GM18951 (cell line): ENCODE measurements around the gene CARMIL3.
"Not testable (repeated sequence)": the region's sequence is repeated elsewhere in the genome, so short reads cannot be mapped to it uniquely, and the experiment has no call there.

Experiments
- POLR2A ChIP-seq: IDR thresholded peaks from 4 replicates; pipeline ENCODE4 v1.6.1; 2011; ENCODE audit warnings: mild to moderate bottlenecking; ENCODE audit not compliant: insufficient read length, insufficient read depth; ENCODE audit errors: extremely low read depth
- in situ Hi-C: fragments of 300-500 bp; cut with MboI; formaldehyde crosslinking; loops from one replicate; pipeline ENCODE4 v1.12.0; 2022; ENCODE audit warnings: low sequenced_read_pairs, mixed read lengths, inconsistent platforms; ENCODE audit not compliant: unreplicated experiment

The CARMIL3 gene

DNA sequence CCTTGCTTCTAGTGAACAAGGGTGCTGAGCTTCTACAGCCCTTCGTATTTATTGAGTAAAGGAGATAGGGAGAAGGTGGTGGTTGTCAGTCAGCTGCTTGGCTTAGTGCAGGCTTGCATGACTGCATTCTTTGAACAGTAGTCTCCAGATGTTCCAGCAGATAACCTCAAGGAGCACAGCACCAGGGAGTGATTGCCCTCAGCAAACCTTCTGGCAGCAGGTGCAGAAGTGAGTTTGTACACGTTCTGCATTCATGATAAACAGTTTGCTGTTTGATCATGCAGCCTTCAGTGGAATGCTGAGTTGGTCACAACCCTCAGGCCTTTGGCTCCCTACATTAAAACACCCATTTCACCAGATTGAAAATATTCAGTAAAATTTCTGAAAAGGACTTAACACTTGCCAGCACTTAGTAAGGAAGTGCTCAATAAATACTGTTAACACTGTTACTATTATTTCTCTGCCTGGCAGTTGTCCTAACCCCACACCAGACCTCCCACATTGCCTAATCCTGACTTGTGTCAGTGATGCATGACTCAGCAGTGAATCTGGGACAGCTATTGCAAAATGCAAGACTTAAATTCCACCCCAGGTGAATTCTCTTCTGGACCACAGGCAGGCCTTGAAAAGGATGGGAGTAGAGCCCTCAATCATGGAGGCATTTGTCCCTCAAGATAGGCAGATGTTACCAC lies 18.9 kb upstream of the CARMIL3 start:
- in situ Hi-C loops = no loop called here
- no peak for TF ChIP-seq POLR2A

DNA sequence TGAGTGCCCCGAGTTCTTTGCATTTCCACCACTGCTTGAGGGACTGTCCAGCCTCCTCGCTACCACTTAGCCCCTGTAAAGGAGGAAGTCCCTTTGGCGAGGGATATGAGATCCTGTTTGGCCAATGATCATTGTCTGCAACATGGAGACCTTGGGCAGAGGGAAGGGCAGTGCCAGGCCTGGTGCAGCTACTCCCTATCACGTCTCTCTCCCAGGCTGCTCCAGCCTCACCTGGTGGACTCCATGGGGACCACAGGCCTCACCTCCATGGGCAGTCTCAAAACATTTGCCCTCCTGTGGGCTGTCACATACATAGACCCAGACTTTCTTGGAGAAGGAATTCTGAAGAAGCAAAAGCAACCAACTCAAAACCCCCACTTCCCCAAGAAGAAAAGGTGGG lies 16.0 kb upstream of the CARMIL3 start:
- in situ Hi-C loops = not testable (repeated sequence)

DNA sequence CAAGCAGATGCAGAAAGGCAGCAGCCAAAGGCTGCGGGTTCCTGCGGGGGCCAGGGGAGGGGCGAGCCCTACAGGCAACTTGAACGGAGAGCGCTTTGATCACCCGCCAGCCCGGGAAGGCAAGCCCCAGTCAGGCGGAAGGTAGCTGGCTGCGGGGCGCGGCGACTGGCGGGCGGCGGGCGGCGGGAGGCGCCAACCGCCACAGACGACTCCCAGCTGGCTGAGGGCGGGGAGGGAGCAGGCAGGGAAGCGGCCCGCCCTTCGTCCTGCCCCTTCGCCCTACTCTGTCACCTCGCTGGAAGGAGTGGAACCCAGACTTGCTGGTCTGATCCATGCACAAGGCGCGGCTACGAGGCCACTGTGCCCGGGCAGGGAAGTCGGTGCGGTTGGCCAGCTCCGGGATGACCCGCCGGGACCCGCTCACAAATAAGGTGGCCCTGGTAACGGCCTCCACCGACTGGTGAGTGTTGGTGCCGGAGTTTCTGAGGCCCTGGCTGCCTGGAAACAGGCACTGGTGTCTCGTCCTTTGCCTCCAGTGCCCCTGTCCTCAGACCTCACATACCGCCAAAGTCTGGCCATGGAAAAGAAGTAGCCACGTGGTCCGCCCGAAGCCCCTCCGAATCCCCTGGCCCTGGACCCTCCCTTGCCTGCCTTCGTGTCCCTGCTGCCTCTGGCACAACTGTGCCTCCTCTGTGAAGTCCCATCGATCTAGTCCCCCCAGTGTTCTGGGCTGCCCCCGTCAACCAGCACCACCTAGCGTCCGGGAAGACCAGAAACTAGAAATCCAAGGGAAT lies 15.4 kb upstream of the CARMIL3 start:
- in situ Hi-C loops = no loop called here
- TF ChIP-seq POLR2A = peak; percentile 41

- in situ Hi-C loops = not testable (repeated sequence)
Observed at GRCh38 chr14:24036963-24037657, 14.7 kb upstream of the CARMIL3 start.

DNA sequence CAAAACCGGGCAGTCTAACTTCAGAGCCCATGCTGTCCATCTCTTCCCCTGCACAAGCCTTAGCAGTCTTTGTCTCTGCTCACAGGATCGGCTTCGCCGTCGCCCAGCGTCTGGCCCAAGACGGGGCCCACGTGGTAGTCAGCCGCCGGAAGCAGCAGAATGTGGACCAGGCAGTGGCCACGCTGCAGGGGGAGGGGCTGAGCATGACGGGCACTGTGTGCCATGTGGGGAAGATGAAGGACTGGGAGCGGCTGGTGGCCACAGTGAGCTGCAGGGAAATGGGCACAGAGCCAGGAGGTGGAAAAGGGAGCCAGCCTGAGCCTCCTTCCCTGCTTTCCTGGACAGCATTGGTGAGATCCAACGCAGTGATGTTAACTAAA lies 14.2 kb upstream of the CARMIL3 start:
- in situ Hi-C loops = no loop called here
- TF ChIP-seq POLR2A = no peak

GRCh38 chr14:24038686-24039085 lies 13.1 kb upstream of the CARMIL3 start:
- TF ChIP-seq POLR2A = no peak
- in situ Hi-C loops = no loop called here

GRCh38 chr14:24040692-24041091 lies 11.1 kb upstream of the CARMIL3 start:
- TF ChIP-seq POLR2A = no peak
- in situ Hi-C loops = no loop called here

GRCh38 chr14:24042746-24043145 lies 9.1 kb upstream of the CARMIL3 start:
- in situ Hi-C loops = no loop called here
- no peak for TF ChIP-seq POLR2A

- in situ Hi-C loops = not testable (repeated sequence)
Observed at GRCh38 chr14:24049002-24049401, 2.8 kb upstream of the CARMIL3 start.

- in situ Hi-C loops = not testable (repeated sequence)
Observed at GRCh38 chr14:24050753-24051152, 1.1 kb upstream of the CARMIL3 start.

GRCh38 chr14:24051176-24051788 lies 527 bp upstream of the CARMIL3 start:
- TF ChIP-seq POLR2A = no peak
- in situ Hi-C loops = no loop called here

- in situ Hi-C loops = no loop called here
- no peak for TF ChIP-seq POLR2A
Observed at GRCh38 chr14:24052656-24053547, 1.1 kb downstream of the CARMIL3 start.

DNA sequence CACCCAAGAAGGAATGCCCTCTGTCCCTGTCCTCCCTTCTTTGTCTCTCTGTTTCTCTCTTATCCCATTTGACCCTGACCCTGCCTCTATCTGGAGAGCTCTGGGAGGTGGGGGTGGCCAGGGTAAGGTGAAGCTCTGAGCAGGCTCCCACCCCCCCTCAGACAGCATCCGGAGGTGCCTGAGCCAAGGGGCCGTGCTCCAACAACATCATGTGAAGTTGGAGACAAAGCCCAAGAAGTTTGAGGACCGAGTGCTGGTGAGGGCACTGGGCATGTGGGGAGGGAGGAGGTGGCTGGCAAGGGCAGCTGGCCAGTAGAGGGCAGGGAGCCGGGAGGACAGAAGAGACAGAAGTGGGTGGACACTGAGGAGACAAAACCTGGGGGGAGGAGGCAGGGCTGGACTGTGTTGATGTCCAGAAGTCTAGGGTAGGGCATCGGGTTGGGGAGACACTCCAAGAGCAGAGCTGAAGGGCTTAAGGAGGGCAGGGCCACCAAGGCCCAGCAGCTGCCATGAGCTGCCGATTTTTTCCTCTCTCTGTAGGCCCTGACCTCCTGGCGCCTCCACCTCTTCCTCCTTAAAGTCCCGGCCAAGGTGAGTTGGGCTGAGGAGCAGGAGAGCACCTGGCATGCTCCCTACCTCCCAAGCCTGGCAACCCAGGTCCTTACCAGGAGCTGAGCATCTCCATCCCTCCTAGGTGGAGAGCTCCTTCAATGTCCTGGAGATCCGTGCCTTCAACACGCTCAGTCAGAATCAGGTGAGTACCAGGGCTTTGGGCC lies 1.9 kb downstream of the CARMIL3 start:
- in situ Hi-C loops = no loop called here
- no peak for TF ChIP-seq POLR2A
